HG02678 (cell line): ENCODE data around the gene GJB4.
"Not testable (repeated sequence)": the region's sequence is repeated elsewhere in the genome, so short reads cannot be mapped to it uniquely, and the experiment has no call there.

ENCODE experiments used
- ATAC-seq: cut with Tn5 transposase; IDR thresholded peaks from one replicate; pipeline ENCODE4 v1.9.1; 2021; ENCODE audit warnings: mild to moderate bottlenecking, moderate library complexity; ENCODE audit not compliant: unreplicated experiment

Gene GJB4

DNA sequence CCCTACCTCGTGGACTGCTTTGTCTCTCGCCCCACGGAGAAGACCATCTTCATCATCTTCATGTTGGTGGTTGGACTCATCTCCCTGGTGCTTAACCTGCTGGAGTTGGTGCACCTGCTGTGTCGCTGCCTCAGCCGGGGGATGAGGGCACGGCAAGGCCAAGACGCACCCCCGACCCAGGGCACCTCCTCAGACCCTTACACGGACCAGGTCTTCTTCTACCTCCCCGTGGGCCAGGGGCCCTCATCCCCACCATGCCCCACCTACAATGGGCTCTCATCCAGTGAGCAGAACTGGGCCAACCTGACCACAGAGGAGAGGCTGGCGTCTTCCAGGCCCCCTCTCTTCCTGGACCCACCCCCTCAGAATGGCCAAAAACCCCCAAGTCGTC lies 35.2 kb downstream of the GJB4 start:
- ATAC-seq = no peak

DNA sequence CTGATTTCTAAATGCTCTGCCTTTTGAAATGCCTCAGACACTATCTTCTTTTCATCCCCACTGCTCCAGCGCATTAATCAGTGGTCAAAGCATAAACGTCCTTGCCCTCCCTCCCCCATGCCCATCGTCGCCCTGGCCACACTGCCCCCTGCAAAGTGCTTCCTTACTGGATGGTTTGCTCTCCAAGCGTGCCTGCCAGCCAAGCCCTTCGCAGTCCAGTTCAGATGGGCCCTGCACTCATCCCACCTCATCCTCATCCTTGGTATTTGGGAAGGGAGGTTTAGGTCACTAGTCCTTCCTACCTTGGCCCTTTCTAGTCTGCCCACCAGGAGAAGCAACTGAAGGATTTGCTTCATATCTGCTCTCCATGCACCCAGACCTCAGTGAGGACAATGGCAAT lies 36.4 kb downstream of the GJB4 start:
- no peak for ATAC-seq

DNA sequence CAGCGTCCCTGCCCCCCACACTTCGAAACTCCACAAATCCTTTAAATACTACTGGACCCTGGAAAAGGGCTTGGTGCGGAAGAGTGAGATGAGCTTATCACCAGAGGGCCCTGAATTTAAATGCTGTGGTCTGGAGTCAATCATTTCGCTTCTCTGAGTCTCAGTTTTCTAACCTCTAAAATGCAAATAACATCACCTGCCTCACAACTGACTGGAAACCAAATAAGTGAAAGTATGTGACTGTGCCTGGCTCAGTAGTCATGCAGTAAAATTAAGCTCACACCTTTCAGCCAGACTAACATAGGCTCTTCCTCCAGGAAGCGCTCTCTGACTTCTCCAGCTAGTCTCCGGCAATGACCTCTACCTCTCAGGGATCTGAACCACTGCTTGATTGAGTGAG lies 37.5 kb downstream of the GJB4 start:
- no peak for ATAC-seq

DNA sequence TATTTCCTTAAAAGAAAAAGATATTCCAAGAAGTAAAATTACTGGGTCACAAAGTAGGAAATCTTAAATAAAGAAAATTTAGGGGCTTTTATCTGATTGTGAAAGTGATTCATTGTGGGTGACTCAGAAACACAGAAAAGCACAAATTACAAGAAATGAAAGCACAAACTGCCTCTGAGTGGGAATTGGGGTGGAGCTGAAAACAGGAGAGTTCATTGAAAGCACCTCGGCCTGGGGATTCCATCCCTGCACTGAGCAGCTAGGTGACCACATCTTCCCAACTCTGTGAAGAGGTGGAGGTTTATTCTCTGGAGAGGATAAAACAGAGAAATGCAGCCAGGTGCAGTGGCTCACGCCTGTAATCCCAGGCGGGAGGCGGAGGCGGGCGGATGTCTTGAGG lies 40.7 kb downstream of the GJB4 start:
- no peak for ATAC-seq

DNA sequence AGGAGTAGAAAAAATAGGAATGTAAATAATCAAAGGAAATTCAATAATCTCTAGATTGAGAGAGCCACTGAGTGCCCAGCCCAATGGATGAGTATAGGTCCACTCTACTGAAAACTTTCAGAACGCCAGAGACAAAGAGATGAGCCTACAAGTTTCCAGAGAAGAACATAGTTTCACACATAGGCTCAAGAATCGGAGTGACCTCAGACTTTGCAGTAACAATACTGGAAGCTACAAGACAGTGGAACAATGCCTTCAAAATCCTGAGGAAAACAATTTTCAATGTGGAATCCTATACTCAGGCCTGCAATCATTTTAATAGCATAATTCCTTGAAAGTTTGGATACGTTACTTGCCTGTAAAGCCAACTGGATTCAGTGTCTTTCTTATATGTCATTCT lies 44.2 kb downstream of the GJB4 start:
- no peak for ATAC-seq

DNA sequence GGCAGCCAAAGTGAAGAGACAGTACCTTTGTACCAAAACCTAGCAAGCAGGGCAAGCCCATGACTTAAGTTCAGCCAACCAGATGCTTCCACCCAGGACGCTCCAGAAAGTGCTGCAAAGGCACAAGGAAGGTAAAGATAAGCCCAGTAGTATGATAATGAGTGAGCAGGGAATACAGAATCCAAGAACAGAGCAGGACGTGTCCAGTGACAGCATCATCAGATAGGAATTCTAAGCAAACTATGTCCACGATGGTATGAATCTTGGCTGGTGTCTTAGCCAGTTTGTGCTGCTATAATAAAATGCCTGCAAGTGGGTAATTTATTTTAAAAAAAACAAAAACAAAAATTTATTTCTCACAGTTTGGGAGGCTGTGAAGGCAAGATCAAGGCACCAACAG lies 46.9 kb downstream of the GJB4 start:
- no peak for ATAC-seq

DNA sequence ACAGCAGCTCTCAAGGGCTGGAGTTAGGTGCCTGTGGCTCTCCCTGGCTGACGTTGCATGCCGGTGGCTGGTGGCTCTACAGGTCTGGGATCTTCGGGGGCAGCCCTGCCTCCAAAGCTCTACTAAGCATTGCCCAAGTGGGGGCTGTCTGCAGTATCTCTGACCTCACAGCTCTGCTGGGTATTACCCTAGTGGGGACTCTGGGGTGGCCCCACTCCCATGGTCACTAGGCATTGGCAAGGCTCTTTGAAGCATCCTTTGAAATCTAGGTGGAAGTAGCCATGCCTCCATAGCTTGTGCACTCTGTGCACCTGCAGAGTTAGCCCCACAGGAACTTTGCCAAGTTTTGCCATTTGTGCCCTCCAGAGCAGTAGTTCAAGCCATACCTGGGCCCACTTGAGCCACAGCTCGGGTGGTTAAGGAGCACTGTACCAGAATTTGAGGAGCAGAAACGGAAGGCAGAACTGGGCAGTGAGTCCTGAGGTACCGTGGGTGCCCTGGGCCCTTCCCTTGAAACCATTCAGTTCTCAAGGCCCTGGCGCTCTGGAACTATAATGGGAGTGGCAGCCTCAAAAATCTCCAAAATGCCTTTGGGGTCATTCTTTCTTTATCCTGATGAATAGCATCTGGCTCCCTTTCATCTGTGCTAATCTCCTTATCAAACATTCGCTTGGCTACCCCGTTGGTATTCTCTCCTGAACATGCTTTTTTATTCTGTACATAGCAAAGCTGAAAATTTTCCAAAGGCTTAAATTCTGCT lies 48.7 kb downstream of the GJB4 start:
- no peak for ATAC-seq

DNA sequence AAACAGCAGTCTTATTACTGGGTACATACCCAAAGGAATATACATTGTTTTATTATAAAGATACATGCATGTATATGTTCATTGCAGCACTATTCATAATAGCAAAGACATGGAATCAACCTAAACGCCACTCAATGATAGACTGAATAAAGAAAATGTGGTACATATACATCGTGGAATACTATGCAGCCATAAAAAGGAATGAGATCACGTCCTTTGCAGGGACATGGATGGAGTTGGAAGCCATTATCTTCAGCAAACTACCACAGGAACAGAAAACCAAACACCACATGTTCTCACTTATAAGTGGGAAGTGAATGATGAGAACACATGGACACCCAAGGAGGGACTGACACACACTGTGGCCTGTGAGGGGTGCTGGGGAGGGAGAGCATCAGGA lies 51.2 kb downstream of the GJB4 start:
- ATAC-seq = not testable (repeated sequence)
